Measurements from ENCODE around the gene FZD7.
A peak's percentile ranks its signal among the peaks of the same experiment; 100 is the strongest.

Gene FZD7

DNA sequence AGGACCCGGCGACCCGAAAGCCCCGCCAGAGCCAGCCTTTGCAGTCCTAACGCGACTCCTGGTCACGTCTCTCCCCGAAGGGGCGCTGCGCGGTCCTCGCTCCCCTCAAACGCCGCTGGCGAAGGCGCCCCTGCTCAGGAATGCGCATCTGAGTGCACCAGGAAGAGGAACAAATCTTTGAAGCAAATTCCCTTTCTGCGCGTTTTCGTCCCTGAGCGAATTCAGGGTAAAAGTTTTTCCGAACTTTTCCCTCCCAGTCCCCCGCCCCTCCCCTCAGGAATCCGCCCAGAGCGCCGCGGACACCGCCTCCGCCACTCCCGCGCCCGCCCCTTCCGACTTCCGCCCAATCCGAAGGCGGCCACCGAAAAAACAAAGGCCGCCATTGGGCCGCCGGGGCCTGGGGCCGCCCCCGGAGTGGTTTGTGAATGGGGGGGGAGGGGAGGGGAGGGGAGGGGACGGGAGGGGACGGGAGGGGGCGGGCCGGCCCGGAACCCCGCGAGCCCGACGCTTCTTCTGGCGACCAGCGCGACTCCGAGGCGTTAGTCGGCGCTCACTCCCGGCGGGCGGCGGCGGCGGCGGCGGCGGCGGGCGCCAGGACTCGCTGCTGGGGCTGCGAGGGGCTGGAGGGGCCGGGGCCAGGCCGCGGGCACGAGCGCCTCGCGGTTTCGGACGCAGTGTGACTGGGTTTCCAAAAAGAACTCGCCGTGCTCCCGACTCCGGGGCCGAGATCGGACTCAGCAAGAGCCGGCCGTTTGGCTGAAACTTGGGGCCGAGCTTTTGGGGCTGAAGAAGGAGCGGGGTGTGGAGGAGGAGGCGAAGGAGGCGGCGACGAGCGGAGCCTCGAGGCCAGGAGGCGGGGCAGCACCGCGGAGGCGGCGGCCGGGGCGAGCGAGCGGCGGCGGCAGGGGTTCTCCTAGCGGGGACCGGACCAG lies at the start of gene FZD7:
FZD7 (plus strand) TSS at position 539 of the 932 bp plus-strand sequence. CDS start 793 bp downstream, outside the sequence.
- peak; percentile 90 for DNase-seq (ENCODE audit: low spot score)

DNA sequence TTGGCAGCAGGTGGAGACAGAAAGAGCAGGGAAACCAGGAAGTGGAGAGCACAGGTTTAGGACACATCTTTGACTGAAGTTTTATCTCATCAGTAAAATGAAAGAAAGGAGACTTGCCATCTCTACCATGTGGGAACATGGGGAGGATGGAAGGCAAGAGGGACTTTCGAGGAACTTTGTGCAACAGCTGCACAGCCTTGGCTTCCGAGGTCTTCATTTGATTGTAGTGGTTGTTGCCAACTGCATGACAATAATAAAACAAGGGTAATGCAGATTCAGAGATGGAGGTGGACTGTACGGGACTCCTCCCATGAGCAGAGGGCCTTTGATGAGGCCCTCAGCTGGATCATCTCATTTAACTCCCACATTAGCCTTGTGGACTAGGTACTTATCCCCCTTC lies 49.3 kb upstream of the FZD7 start:
- no peak for DNase-seq (ENCODE audit: low spot score)

DNA sequence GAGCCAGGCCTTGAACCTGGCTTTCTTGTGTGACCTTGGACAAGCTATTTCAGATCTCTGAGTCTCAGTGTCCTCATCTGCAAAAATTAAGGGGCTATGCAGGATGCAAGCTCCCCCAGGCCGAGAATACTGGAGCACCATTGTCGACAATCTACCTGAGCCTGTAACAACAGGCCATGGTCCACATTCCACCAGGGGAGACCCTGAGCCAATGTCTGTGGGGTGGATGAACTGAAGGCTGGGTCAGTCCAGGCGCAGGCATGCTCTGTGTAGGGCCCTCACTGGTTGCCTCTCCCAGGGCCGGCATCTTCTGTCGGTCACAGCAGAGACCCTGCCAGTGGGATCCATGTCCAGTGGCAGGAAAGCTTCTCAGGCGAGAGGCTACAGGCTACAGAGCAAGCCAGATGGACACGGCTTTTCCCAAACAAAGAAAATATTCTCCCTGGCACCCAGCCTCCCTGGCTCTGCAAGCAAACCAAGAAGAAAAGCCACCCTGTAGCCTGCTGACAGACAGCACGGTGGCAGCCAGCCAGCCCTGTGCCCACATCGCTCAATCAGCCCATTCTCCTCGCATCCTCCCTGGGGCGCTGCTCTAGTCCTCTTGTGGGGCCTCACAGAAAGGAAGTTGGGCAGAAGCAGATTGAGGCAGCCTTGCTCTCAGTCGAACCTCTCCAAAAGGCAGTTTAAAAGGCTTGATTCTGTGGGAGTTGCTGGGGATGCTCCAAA lies 48.7 kb upstream of the FZD7 start:
- no peak for DNase-seq (ENCODE audit: low spot score)

DNA sequence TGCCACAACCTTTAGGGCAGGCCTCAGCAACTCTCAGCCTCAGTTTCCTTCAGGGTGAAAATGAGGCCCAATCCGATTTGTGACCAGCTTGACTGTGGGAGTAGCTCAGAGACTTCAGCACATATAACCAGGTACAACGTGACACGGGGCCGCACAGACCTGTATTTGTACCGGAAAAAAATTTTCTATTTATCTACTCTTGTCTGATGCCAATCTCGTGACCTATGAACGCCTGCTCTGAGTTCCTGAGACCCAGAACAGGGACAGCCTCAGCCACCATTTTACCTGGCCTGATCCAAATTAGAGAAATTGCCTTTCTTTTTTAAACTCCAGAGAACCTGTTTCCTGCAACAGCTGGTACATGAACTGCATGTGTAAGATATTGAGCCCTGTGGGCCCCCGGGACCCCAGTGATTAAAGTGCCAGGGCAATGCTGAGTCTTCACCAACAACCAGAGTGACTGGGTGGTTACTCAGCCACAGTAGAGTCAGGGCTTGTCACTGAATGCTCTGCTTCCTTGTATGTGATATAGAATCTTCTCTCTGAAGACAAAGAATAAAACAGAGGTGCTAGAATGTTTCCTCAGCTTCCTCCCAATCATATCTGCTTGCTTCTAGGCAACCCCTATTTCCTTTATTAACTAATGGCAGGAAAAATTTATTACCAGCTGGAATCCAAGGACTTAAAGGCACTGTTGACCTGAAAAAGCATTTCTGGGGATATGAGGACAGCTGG lies 47.8 kb upstream of the FZD7 start:
- DNase-seq (ENCODE audit: low spot score), result no peak

DNA sequence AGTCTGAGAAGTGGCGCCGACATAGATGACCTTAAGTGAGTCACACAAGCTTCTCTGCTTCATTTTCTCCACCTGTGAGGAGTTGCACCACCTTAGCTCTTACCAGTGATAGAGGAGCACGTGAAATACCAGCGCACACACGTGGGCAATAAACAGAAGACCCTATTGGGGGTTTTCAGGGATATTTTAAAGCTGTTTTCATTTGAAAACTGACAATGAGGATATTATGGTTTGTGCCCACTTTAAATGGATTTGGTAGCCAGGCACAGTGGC lies 47.3 kb upstream of the FZD7 start:
- DNase-seq (ENCODE audit: low spot score), result no peak

DNA sequence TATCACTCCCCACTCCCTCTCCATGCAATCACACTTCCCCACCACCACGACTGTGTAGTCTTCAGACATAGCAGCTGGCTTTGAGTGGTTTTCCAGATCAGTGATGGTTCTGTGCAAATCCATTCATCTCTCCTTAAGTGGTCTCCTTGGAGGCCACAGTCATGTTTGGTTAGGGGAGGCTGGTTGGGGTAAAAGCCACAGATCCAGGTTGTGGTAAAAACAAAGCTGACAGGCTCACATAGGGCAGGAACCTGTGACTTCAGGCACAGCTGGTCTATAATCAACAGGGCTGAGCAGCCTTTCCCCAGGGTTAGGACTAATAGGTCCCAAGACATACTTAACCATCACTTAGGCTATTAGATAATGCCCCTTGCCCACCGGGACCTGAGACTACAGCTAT lies 46.2 kb upstream of the FZD7 start:
- DNase-seq (ENCODE audit: low spot score), result no peak

DNA sequence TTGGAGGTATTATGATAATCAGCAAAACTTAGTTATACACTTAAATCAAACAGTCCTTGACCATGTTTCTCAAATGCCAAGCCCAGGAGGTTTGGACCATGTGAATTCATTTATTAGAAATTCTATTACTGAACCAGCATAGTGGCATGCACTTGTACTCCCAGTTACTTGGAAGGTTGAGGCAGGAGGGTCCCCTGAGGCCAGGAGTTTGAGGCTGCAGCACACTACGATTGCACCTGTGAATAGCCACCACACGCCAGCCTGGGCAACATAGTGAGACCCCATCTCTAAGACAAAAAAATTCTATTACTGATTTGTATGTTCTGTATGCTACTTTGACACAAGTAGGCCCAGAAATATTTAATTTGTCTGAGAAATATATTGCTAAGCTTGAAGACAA lies 43.6 kb upstream of the FZD7 start:
- no peak for DNase-seq (ENCODE audit: low spot score)

DNA sequence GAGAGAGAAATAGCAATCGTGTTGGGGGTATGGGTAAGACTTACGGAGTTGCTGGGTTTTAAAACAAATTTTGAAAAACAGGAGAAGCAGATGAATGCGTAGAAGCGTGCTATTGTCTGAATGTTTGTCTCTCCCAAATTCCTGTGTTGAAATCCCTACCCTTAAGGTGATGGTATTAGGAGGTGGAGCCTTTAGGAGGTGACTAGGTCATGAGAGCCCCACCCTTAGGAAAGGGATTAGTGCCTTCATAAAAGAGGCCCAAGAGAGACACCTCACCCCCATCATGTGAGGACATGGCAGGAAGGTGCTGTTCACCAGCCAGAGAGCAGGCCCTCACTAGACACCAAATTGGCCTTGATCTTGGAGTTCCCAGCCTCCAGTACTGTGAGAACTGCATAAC lies 40.7 kb upstream of the FZD7 start:
- DNase-seq (ENCODE audit: low spot score), result no peak

DNA sequence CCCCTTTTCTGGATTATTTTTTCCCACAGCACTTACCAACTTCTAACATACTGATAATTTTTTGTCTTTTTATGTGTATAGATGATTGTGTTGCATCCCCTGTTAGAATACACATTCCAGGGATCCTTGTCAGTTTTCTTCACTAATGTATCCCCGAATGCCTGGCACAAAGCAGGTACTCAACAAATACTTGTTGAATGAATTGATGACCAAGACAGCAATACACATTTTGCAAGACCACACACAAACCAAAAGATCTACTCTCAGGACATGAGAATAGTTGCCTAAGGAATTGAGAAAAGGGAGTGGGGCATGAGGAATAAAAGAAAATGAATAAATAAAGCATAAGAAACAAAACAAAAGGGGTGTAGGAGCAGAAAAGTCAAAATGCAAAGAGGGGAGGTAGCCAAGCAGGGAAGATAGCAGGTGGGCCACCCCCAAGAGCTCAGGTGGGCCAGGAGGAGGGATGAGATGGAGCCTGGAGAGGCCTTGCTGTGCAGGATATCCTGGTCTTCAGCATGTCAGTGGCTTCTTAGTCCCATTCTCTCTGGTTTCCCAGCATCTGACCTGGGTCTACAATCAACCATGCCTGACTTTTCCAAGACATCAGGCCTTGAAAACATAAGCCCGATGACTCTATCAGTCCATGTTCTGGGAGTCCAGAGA lies 38.5 kb upstream of the FZD7 start:
- no peak for DNase-seq (ENCODE audit: low spot score)

DNA sequence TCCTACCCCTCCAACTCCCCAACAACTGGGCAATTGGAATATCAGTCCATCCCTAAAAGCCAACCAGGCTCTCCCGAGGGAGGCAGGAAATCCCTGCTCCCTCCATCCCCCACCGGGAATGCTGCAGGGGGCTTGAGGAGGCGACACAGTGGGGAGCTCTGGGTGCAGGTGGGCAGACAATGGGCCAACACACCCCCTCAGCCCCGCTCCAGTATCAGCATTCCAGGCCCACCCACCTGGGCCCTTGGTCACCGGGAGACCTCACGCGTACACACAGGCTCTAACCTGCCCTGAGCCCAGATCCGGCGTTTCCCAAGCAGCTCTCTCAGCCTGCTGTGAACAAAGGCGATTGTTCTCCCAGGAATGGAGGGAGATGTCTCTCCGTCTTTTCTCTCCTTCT lies 37.6 kb upstream of the FZD7 start:
- DNase-seq (ENCODE audit: low spot score), result no peak

DNA sequence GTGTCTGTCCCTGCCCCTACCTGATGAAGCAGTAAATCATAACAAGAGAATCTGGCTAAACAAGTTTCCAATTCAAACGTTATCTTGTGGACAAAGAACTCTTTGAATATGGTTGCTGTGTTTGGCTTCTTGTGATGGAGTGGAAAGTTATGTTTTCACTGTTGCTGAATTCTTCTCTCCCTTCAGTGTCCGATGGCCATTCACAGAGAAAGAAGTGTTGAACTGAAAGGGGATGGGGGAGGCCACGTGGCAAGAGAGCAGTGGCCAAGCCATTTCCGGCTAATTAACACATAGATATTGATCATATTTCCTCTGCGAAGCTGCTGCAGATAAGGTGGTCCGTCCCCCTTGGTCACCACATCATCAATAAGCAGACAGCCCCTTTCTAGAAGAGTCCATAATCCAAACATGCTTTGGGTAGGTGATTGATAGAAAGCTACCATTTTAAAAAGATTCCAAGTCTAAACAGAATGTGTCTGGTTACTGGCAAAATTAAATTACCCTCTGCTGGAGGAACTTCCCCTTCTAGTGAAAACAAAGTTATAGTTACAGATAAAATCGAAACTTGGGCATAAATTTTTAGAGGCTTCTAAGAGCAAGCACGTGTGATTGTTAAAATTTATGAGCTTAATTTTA lies 36.9 kb upstream of the FZD7 start:
- no peak for DNase-seq (ENCODE audit: low spot score)

DNA sequence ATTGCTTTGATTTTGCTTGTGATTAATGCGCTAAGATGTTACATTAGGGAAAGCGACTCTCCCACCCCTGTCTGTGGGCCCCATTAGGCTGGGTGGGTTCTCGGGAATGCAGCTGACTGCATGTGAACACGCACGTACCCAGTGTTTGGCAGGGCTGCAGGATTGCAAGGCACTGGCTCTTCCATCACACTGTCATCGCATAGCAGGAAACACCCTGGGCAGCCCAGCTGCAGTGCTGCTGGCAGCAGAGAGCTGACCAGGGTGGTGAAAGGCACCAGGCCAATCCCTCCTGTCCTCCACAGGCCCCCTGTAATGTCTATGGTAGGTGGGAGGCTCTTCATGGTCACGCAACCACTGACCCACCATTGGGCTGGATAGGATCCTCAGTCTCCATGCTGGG lies 34.4 kb upstream of the FZD7 start:
- DNase-seq (ENCODE audit: low spot score), result no peak

DNA sequence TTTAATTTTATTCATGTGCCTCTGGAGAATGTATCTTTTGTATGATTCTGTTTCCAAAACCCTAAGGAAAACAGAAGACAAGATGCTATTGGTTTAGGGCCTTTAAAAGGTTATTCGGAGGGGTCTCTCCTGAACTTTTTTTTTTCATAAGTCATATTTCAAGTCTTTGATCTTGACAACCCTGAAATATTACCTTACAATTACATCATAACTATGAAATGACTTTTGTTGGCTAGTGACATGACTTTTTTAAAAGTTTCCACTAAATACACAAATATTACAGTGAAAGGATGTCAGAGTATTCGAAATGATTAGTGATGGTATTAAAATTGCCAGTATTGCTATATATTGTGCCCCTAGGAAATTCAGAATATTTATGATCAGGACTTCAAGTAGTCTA lies 31.8 kb upstream of the FZD7 start:
- no peak for DNase-seq (ENCODE audit: low spot score)

DNA sequence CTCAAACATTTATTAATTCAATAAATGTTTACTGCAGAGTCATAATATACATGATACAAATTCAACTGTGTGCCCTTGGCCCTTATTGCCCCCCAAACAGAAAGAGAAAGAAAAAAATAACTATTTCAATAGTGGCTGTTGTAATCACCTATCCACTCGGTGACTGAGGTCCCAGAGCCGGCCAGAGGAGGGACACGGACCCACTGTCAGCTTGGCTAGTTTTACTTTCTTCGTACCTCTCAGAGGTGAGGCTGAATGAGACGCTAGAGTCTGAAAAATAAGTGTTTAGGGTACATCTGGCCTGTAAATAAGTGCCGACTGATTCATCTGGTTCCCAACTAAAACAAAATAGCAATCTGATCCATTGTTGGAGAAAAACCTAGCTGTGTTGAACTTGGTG lies 31.3 kb upstream of the FZD7 start:
- no peak for DNase-seq (ENCODE audit: low spot score)

DNA sequence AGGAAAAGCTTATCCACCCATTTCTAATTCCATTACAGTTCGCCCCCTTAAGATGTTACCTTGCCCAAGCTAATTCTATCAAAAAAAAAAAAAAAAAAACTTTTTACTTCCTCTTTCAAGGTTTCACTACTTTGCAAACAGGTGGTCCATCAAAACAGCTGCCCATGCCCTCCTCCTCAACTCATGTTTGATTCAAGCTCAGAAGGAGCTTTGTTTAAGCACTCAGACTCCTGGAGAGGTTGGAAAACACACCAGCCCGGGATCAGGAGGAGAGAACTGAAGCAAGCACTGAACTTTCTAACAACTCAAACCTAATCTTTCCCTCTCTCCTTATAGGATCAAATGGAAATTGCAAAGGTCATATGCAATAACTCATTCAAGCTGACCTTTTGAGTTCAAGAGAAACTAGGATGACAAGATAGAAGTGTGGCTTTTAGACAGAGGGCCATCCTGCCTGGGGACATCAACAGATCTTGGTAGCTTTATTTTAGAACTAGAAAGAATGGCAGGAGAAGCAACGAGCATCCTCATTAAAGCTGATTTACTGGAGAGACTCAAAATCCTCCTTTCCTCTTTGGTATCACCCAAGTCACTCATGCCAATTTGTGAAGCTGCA lies 28.3 kb upstream of the FZD7 start:
- DNase-seq (ENCODE audit: low spot score), result no peak

DNA sequence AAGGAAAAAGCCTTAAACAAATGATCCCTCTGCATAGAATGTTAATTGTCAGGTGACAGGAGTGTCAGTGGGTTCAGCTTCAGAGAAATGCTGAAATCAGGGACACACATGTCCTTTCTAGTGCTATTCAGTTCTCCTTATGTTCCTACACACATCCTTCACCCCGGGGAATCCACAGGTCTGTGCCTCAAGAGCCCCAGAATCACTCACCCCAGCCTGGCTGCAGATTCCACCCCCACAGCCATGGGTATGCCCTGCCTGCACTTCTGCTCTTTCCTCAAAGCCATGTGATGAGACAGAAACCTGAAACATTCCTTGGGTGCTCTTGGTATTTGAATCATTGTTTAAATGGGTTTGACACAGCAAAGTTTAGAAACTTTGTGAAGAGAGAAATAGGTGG lies 27.4 kb upstream of the FZD7 start:
- no peak for DNase-seq (ENCODE audit: low spot score)

DNA sequence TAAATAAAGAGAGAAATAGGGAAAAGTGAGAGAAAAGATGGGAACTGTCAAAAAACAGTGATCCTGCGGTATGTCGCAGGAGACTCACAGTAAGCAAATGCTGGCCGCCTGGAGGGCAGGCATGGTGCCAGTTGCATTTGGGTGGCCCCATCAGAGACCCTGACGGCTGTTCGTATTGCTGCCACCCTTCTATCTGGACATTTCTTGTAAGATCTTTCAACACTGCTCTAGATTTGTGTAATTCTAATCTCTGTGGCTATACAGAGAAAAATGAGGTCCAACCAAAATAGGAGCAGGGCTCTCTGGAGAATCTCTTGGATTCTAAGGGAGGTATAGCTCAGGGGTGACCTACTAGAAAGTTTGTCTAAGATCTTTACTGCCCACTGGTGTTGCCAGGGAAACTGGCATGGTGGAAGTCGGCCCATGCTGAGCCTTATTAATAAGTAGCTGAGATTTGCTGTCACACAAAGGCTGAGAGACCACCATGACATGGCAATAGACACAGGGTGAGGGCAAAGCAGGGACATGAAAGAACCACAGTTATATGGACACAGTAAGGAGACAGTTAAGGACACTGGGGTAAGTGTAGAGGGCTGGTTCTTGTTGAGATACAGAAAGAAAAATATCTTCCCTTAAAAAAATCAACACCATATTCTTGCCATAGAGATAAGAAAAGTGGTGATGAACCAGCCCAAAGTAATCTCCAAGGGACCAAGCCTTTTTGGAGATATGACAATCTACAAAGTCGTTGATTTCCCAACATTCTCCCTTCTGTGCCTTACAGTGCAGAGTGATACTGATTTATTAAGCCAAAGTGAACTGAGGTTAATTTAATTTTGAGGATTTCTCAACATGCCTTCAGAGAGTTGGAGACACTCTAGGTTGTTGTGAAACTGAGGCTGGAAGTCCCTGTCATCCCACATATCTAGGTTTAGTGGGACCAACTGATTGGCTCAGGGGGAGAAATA lies 26.4 kb upstream of the FZD7 start:
- DNase-seq (ENCODE audit: low spot score), result no peak

DNA sequence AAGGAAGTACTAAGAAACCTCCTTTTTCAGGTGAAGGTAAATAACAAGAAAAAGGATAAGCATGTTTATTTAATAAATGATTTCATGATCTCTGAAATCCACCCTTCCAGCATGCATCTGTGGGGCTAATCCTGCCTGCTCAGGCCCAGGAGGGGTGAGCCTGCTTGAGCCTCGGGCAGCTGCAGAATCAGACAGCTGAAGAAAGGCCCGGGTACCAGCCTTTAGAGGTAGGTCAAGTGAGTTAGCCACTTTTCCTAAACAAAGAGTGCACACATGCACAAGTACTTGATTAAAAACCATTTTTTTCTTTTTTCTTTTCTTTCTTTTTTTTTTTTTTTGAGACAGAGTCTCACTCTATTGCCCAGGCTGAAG lies 25.7 kb upstream of the FZD7 start:
- DNase-seq (ENCODE audit: low spot score), result no peak

DNA sequence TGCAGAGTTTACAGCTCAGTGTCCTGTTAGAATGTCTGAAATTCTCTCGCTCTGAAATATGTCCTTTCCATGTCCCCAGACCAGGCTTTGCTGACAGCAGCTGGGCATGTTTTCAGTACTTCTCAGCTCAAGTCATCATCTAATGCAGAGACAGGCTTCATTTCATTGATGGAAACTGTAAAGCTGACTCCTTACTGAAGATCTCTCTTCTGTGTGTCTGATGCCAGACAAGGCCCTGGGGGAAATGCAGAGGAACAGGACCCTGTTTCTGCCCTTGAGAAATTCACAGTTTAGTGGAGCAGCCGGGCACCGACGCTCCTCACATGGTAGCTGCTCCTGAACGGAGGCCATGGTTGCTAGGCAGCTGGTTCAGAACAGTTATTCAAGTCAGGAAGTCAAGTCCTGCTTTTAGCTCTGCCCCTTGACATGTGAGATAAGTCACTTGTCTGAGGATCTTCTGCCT lies 24.6 kb upstream of the FZD7 start:
- DNase-seq (ENCODE audit: low spot score), result no peak

DNA sequence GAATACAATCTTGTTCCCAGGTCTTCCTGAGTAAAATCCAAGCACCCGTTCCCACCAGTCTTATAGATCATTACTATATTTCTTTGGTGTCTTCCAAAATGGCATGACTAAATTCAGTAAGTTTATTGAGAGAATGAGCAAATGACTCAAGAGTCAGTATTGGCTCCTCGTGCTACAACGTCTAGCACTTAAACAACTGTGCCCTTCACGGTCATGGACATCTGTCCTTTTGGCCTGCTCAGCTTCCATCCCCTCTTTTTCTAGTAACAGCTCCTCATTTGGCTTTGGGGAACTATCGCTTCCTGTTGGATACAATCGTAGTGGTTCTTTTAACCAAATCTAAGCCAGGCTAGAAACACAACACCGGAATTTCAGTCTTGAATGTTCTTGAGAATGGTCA lies 24.1 kb upstream of the FZD7 start:
- no peak for DNase-seq (ENCODE audit: low spot score)
